Hepatocyte (in vitro differentiated cells): ENCODE results near the gene CPT1B.

Source experiments
- EZH2 ChIP-seq: fragments of 200-600 bp; sonication (generic); IDR thresholded peaks from 2 replicates; pipeline ENCODE4 v1.6.1; 2016; ENCODE audit warnings: antibody characterized with exemption, mild to moderate bottlenecking, borderline replicate concordance
- EZH2phosphoT487 ChIP-seq: fragments of 200-600 bp; sonication (generic); IDR thresholded peaks from one replicate; pipeline ENCODE4 v1.6.1; 2018; ENCODE audit warnings: antibody characterized with exemption, mild to moderate bottlenecking, low read depth, moderate library complexity; ENCODE audit not compliant: unreplicated experiment, severe bottlenecking
- TF ChIP-seq, protein P1 (sequence below): fragments of 200-600 bp; sonication (generic); IDR thresholded peaks from 2 replicates; pipeline ENCODE4 v1.5.1; 2016; ENCODE audit warnings: antibody characterized with exemption, mild to moderate bottlenecking; ENCODE audit not compliant: poor library complexity

DNA sequence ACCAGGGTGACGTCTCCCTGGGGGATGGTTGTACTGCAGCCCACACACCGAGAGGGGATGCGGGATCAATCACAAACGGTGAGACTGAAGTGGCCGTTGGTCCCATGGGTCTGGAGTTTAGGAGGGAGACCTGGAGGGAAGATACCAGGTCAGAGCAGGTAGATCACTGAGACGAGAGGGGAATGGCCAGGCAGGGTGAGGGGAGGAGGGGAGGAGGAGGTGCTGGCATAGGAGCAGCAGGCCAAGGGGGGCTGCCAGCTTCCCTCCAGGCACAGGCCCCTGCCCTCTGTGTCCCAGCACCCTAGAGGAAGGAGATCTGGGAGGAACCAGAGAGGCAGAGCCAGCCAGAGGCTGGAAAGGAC, 29.4 kb upstream of the CPT1B start:
- TF ChIP-seq, protein P1, sequence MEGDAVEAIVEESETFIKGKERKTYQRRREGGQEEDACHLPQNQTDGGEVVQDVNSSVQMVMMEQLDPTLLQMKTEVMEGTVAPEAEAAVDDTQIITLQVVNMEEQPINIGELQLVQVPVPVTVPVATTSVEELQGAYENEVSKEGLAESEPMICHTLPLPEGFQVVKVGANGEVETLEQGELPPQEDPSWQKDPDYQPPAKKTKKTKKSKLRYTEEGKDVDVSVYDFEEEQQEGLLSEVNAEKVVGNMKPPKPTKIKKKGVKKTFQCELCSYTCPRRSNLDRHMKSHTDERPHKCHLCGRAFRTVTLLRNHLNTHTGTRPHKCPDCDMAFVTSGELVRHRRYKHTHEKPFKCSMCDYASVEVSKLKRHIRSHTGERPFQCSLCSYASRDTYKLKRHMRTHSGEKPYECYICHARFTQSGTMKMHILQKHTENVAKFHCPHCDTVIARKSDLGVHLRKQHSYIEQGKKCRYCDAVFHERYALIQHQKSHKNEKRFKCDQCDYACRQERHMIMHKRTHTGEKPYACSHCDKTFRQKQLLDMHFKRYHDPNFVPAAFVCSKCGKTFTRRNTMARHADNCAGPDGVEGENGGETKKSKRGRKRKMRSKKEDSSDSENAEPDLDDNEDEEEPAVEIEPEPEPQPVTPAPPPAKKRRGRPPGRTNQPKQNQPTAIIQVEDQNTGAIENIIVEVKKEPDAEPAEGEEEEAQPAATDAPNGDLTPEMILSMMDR: no peak
- TF ChIP-seq EZH2 (no peak), EZH2phosphoT487 (no peak)
